T-helper 2 cell (primary cell): ENCODE measurements around the gene BAX.

ENCODE experiments used
- DNase-seq, 5 experiments: peaks; one replicate each; pipeline versions ENCODE4 v3.0.0 to v3.0.0-alpha.2; 2012 to 2022

BAX gene

DNA sequence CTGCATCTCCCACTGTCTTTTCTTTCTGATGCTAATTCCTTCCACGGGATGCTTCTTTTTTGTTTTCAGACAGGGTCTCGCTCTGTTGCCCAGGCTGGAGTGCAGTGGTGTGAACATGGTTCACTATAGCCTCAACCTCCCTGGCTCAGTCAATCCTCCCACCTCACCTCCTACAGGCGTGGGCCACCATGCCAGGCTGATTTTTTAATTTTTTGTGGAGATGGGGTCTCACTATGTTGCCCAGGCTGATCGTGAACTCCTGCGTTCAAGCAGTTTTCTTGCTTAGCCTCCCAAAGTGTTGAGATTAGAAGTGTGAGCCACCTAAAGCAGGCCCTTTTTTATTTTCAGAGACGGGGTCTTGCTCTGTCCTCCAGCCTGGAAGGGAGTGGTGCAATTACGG is 33.6 kb downstream of the BAX start:
- no peak for DNase-seq

DNA sequence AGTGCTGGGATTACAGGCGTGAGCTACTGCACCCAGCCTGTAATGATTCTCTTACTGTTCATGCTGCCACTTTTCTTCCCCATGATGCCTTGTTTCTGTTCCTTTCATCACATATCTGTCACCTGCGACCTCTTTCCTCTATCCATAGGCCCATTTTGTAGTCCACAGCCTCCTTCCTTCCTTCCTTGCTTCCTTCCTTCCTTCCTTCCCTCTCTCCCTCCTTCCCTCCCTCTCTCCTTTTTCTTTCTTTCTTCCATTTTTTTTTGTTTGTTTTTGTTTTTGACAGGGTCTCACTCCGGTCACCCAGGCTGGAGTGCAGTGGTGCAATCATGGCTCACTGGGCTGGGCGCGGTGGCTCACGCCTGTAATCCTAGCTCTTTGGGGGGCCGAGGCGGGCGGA is 34.2 kb downstream of the BAX start:
- DNase-seq = no peak

DNA sequence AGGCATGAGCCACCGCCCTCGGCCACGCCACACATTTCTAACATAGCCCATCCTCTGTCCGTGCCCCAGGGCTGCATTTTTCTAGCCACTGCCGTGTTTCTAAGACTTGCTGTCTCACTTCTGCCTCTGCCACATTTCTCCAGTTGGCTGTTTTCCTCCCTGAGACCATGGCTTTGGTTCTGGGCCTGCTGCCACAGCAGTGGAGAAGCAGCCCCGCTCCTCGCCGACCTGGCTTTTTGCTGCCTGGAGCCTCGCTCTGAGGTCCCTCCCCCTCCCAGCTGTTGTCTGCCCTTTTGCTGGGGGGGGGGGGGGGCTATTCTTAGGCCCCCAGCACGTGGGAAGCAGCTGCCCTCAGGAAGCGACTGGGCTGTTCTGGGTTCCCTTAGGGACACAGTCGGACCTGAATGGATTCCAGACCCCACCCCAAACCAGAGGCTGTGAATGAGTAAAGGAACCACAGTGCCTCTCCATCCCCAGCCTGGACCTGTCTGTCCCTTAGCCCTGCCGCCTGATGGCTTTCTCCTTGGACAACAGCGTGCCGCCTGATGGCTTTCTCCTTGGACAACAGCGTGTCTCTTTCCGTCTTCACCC is 35.1 kb downstream of the BAX start:
- no peak for DNase-seq

- no peak for DNase-seq
These were observed 35.7 kb downstream of the BAX start for GRCh38 chr19:48990400-48990799.

GRCh38 chr19:48991011-48991609 is 36.4 kb downstream of the BAX start:
- no peak for DNase-seq

- no peak for DNase-seq
These were observed 37.4 kb downstream of the BAX start for GRCh38 chr19:48991873-48992580.

- peak in 1 of 5 experiments; percentile 36 for DNase-seq
These were observed 38.0 kb downstream of the BAX start for GRCh38 chr19:48992581-48993174.

- DNase-seq = peak; percentile 98 to 100 (median 99)
These were observed 38.7 kb downstream of the BAX start, which contains the start of the genes GYS1 and RUVBL2 for GRCh38 chr19:48993175-48994034. Gene GYS1 (minus strand): TSS chr19:48993309. CDS start chr19:48993112, 197 bp downstream. Gene RUVBL2 (plus strand): TSS chr19:48993887. CDS start chr19:48993912, 25 bp downstream.

GRCh38 chr19:48994035-48994386 is 39.3 kb downstream of the BAX start:
- no peak for DNase-seq

DNA sequence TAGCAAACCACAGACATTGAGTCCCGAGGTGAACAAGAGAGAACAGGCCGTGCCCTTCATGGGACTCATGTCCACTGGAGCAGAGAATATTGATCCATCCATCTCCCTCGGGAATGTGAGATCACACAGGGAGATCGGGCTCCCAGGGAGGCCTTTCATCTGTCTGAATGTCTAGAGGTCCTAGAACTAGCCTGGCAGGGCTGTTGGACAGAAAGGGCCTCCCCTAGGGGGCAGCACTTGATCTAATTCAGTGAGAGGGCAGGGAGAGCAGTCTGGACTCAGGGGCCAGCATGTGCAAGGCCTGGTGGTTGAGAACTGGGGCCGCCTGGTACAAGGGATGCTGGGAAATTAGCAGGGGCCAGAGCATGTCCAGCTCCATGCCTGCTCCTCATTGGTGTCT is 43.3 kb downstream of the BAX start:
- DNase-seq = peak in 2 of 5 experiments; percentile 35 to 56

- DNase-seq = peak; percentile 30 to 82 (median 55)
These were observed 45.0 kb downstream of the BAX start for GRCh38 chr19:48999481-49000325.

DNA sequence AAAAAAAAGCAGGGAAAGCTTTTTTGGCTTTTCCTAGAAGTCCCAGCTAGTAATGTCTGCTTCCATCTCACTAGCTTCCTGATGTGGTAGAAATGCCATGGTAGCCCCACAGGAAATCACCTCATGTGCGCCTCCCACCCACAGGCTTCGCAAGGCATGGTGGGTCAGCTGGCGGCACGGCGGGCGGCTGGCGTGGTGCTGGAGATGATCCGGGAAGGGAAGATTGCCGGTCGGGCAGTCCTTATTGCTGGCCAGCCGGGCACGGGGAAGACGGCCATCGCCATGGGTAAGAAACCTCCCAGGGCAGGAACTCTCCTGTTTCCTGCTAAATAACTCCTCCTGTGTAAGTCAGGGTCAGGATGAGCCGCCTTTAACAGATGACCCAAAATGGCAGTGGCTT is 49.5 kb downstream of the BAX start:
- no peak for DNase-seq

DNA sequence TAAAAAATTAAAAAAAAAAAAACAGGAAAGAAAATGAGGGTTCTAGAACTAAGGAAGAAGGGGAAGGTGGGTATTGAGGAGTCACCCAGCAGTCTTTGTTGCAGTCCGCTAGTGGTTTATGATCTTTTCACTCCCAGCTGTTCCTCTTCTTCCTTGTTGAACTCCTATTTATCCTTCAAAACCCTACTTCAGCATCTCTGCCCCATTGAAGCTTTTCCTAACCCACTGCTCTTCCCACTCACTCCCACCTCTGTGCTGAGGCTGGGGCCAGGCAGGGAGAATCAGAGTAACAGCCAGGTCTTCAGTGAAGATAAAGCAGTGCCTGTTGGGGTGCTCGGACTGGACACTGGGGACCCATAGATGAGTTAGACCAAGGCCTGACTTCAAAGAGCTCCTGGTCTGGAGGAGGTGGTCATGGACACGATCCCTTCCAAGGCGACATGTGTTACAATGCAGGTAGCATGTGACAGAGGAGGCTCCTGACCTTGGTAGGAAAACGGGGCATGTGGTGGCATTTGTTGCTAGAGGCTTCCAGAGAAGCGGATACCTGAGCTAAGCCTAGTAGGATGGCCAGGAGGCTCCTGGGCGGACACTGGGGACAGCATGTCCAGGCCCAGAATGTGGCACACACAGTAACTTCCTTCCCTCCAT is 50.4 kb downstream of the BAX start:
- no peak for DNase-seq

- DNase-seq = no peak
These were observed 52.2 kb downstream of the BAX start for GRCh38 chr19:49006905-49007304.

GRCh38 chr19:49009828-49010227 is 55.2 kb downstream of the BAX start:
- DNase-seq = no peak

GRCh38 chr19:49010453-49010852 is 55.8 kb downstream of the BAX start:
- no peak for DNase-seq

GRCh38 chr19:49011194-49011593 is 56.5 kb downstream of the BAX start:
- no peak for DNase-seq
